GM12874 (cell line): ENCODE results near the gene NUCKS1.
A peak's percentile ranks its signal among the peaks of the same experiment; 100 is the strongest.

Source experiments
- CTCF ChIP-seq: IDR thresholded peaks from 2 replicates; pipeline ENCODE4 v1.5.1; 2011; ENCODE audit warnings: low read depth, mild to moderate bottlenecking, control low read depth, low read length, moderate library complexity; ENCODE audit not compliant: insufficient read depth

NUCKS1 gene, protein sequence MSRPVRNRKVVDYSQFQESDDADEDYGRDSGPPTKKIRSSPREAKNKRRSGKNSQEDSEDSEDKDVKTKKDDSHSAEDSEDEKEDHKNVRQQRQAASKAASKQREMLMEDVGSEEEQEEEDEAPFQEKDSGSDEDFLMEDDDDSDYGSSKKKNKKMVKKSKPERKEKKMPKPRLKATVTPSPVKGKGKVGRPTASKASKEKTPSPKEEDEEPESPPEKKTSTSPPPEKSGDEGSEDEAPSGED

GRCh38 chr1:205750138-205751035, at the start of gene NUCKS1:
Gene NUCKS1 (minus strand): TSS chr1:205750182. CDS start chr1:205749973, 209 bp downstream.
- TF ChIP-seq CTCF: no peak

DNA sequence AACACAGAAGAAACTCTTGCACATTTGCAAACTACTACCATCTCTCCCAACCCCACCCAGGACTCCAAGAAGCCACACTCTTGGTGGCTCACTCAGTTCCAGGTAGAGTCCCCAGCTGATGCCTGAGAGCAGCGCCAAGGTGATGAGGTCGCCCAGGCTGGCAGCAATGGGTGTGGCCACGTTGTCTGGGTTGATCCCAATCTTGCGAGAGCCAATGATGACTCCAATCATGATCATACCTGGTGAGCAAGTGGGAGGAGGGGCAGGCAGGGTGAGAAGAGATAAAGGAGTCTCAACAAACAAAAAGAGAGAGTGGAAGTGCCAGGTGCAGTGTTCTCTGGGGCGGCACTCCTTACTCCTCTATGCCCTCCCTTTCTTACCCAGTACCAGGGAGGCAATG, 48.6 kb upstream of the NUCKS1 start:
- no peak for TF ChIP-seq CTCF

DNA sequence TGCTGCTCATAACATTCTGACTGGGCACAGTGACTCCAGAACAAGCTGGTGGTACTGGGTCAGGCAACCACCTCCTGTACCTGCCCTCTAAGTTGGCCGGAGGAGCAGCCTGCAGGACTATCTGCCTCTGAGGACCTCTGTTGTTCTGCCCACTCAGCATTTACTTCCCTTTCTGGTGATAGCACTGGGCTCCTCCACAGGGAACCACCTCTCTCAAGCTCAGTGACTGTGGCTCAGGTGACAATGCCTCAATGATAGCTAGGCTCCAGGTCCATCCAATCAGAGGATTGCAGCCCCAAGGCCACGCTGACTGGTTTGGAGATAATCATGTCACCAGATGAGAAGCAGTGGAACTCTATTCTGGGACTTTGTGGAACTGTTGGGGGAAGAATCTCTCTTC, 47.2 kb upstream of the NUCKS1 start:
- no peak for TF ChIP-seq CTCF

DNA sequence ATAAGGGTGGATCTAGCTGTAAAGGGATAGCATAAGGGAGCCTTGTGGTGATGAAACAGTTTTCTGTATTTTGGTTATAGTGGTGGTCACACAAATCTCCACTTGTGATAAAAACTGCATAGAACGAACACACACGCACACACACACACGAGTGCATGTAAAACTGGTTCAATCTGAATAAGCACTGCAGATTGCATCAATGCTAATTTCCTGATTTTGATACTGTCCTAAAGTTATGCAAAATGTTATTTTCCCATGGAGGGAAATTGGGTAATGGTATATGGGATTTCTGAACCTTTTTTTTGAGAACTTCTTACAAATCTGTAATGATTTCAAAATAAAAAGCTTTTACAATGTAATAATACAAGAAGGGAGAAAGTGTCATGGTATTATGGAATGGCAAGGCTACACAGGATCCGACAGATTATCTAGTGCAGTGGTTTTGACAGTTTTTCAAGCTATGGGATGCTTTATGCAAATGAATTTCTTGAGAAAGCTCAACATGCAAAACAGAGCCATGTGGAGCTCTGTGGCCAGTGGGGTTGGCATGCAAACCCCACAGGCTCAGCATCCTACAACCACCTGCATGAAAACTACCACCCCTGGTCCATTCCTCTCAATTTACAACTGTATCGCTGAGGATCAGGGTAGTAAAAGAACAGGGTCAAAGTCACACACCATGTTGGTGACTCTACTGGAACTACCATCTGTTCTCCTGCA, 44.2 kb upstream of the NUCKS1 start:
- no peak for TF ChIP-seq CTCF

DNA sequence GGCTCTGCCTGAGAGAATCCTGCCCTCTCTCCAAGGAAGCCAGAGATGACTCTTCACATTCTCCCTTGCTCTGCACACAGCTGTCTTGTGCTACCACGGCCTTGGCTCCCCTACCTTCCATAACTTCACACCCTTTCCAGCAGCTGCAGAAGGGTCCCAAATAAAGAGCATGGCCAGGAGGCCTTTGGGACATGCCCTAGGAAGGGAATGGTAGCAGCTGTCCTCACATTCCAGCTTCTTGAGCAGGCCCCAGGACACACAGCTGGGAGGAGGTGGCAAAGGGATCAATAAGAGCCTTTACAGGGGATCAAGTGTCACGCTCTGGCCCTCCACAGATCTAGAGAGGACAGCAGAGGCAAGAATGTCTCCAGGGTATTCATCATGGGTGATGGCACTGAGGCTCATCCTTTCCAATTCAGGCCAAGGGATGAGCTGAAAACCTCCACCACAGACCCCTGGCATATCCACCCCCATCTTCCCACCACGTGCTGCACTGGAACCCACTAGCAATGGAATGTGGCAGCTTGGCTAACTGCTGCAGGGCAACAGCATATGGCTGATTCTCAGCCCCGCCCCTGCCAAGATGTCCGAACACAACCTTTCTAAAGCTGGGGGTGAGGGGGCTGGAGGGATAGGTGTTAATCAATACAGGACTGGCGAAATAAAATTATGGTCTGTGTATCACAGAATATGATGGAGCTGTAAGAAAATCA, 43.1 kb upstream of the NUCKS1 start:
- TF ChIP-seq CTCF: no peak

DNA sequence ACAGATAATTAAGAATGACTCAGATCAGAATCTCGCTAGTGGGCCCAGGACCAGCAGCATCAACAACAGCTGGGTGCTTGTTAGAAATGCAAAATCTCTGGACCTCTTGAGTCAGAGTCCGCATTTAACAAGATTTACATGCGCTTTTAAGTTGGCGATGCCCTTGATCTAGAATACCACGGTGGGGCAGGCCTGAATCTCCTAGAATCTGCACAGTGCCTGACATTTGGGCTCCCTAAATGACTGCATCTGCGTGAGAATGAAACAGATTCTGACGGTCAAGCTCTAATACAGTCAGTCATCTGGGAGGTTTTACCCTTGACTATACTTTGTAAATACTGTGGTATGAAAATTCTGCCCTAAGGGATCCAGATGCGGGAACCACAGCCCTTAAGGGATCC, 42.5 kb upstream of the NUCKS1 start:
- TF ChIP-seq CTCF: no peak

DNA sequence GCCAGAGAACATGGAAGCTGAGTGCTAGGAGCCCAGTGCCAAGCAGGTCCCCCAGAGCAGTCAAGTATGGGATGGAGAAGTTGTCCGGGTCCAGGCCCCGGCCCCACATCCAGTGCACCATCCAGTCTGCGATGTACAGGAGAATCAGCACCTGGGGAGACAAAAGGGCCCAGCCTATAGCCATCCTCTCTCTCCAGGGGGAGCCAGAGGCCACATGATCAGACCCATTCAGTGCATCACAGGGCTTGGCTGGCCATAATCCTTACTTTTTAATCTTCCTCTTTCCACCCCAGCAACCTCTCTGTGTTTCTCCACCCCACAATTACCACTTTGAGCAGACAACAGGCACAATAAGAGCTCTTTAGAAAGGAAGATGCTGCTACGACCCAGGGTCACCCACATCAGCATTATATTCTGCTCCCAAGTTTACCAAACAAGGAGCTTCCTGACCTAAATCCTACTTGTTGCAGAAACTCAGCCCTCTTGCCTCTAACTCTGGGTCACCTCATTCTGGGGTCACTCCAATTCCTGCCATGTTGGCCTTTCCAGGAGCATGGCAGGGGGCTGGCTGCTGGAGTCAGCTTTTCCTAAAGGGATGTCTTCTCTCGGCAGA, 41.7 kb upstream of the NUCKS1 start:
- TF ChIP-seq CTCF: peak; percentile 86
